ENCODE results near the gene HEXIM1. TPM values are rescaled to one million over a fixed set of nuclear protein-coding genes. Genes with fewer than 3 reads are reported as not detected.
A peak's percentile ranks its signal among the peaks of the same experiment; 100 is the strongest.

HEXIM1 gene
- total RNA-seq, 1 donor from 2014 or later, result 33.3 TPM

DNA sequence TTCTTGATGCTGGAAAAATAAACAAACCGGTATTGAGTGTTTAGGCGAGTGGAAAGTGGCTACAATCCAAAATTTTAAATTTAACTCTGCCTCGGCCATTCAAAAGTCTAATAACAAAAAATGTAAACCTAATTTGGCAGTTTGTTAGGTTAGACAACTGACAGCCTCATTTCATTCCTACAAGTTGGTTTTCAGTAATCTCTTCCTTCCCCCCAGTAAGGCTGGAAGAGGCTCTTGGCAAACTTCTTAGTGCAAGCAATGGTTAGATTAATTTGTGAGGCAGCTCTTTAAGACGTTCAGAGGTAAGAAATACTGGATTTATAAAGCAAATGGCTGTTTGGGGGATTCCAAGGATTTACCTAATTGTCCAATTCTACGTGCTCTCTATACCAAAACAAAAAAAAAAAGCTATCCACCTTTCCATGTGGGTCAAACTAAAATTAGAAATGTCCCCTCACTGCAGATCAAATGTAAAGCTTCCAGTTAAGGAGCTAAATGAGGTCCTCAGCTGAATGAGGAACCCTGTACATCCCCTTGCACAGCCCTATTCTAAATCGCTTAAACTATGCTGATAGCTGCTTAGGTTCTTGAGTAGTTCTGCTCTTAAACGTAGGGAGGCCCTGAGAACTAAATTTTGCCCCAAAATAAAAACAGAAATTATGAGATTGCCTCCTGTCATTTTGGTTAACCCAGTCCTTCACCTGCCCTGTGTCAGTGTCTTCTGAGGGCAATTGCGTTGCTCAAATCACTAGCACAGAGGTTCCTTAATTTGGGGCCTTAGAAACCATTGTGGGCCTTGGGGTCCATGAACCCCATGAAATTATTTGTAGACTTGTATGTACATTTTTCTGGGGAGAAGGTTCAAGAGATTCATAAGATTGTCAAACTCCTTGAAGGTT lies 2.9 kb downstream of the HEXIM1 start:
- peak overlapping the region; percentile 8 for H3K27ac Mint-ChIP-seq
- no peak for DNase-seq (ENCODE audit: low spot score, unreplicated experiment)
- H3K4me1 Mint-ChIP-seq (ENCODE audit: low read depth), result peaks cover 26% of the 10 kb centered on the region
- no peaks in the 10 kb centered on the region for H3K9me3 Mint-ChIP-seq (ENCODE audit: low read depth)
- TF ChIP-seq, protein P1, sequence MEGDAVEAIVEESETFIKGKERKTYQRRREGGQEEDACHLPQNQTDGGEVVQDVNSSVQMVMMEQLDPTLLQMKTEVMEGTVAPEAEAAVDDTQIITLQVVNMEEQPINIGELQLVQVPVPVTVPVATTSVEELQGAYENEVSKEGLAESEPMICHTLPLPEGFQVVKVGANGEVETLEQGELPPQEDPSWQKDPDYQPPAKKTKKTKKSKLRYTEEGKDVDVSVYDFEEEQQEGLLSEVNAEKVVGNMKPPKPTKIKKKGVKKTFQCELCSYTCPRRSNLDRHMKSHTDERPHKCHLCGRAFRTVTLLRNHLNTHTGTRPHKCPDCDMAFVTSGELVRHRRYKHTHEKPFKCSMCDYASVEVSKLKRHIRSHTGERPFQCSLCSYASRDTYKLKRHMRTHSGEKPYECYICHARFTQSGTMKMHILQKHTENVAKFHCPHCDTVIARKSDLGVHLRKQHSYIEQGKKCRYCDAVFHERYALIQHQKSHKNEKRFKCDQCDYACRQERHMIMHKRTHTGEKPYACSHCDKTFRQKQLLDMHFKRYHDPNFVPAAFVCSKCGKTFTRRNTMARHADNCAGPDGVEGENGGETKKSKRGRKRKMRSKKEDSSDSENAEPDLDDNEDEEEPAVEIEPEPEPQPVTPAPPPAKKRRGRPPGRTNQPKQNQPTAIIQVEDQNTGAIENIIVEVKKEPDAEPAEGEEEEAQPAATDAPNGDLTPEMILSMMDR (IDR thresholded peaks at IDR 0.05; ENCODE audit: unreplicated experiment), result no peak
- no peaks in the 10 kb centered on the region for H3K27me3 Mint-ChIP-seq
- H3K4me3 Mint-ChIP-seq (ENCODE audit: low read depth), result peak overlapping the region; percentile 60
- H3K36me3 Mint-ChIP-seq (ENCODE audit: insufficient read depth), result no peaks in the 10 kb centered on the region

DNA sequence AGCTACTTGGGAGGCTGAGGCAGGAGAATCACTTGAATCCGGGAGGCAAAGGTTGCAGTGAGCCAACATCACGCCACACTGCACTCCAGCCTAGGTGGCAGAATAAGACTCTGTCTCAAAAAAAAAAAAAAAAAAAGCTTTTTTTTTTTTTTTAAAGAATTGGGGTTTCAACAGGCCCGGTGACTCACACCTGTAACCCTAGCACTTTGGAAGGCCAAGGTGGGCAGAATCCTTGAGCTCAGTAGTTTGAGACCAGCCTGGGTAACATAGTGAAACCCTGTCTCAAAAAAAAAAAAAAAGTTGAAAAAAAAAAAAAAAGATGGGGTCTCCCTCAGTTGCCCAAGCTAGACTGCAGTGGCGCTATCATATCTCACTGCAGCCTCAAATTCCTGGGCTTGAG lies 6.8 kb downstream of the HEXIM1 start:
- peaks cover 1% of the 10 kb centered on the region for H3K36me3 Mint-ChIP-seq (ENCODE audit: insufficient read depth)
- H3K9me3 Mint-ChIP-seq (ENCODE audit: low read depth), result no peaks in the 10 kb centered on the region
- no peaks in the 10 kb centered on the region for H3K27me3 Mint-ChIP-seq
- TF ChIP-seq, protein P1 (IDR thresholded peaks at IDR 0.05; ENCODE audit: unreplicated experiment), result no peak
- peaks cover 37% of the 10 kb centered on the region for H3K4me1 Mint-ChIP-seq (ENCODE audit: low read depth)
- no peak overlapping the region for H3K4me3 Mint-ChIP-seq (ENCODE audit: low read depth)
- no peak for DNase-seq (ENCODE audit: low spot score, unreplicated experiment)
- H3K27ac Mint-ChIP-seq, result no peak overlapping the region

DNA sequence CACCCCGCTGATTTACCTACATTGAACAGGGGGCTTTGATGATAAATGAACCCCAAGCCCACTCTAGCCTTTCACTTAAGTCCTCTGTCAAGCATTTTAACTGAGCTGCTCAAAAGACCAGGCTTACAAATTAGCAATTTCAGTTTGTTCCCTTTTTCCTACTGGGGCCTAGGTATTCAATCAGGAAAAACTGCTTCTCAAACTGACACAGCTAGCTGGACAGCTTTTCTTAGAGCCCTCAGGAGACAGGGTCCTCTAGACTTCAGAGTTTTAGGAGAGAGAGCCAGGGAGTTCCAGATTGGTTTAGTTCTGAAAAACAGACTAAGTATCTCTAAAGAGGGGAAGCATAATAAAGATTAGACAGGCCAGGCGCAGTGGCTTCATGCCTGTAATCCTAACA lies 7.2 kb downstream of the HEXIM1 start:
- Mint-ChIP-seq H3K27ac (no peak overlapping the region), H3K36me3 (ENCODE audit: insufficient read depth) (peaks cover 1% of the 10 kb centered on the region), H3K27me3 (no peaks in the 10 kb centered on the region), H3K4me3 (ENCODE audit: low read depth) (no peak overlapping the region), H3K4me1 (ENCODE audit: low read depth) (peaks cover 37% of the 10 kb centered on the region), H3K9me3 (ENCODE audit: low read depth) (no peaks in the 10 kb centered on the region)
- no peak for DNase-seq (ENCODE audit: low spot score, unreplicated experiment)
- TF ChIP-seq, protein P1 (IDR thresholded peaks at IDR 0.05; ENCODE audit: unreplicated experiment), result no peak

- H3K27ac Mint-ChIP-seq, result no peak overlapping the region
- H3K27me3 Mint-ChIP-seq, result no peaks in the 10 kb centered on the region
- H3K4me1 Mint-ChIP-seq (ENCODE audit: low read depth), result peaks cover 32% of the 10 kb centered on the region
- DNase-seq (ENCODE audit: low spot score, unreplicated experiment), result no peak
- TF ChIP-seq, protein P1 (IDR thresholded peaks at IDR 0.05; ENCODE audit: unreplicated experiment), result no peak
- no peak overlapping the region for H3K4me3 Mint-ChIP-seq (ENCODE audit: low read depth)
- peaks cover 1% of the 10 kb centered on the region for H3K36me3 Mint-ChIP-seq (ENCODE audit: insufficient read depth)
- H3K9me3 Mint-ChIP-seq (ENCODE audit: low read depth), result no peaks in the 10 kb centered on the region
Measured at GRCh38 chr17:45156242-45156641, 8.0 kb downstream of the HEXIM1 start.

- no peaks in the 10 kb centered on the region for H3K9me3 Mint-ChIP-seq (ENCODE audit: low read depth)
- peak overlapping the region; percentile 99 for H3K27ac Mint-ChIP-seq
- peak overlapping the region; percentile 97 for H3K4me3 Mint-ChIP-seq (ENCODE audit: low read depth)
- TF ChIP-seq, protein P1 (IDR thresholded peaks at IDR 0.05; ENCODE audit: unreplicated experiment), result peak; percentile 53
- H3K27me3 Mint-ChIP-seq, result no peaks in the 10 kb centered on the region
- peaks cover 29% of the 10 kb centered on the region for H3K4me1 Mint-ChIP-seq (ENCODE audit: low read depth)
- DNase-seq (ENCODE audit: low spot score, unreplicated experiment), result peak; percentile 78
- peaks cover 6% of the 10 kb centered on the region for H3K36me3 Mint-ChIP-seq (ENCODE audit: insufficient read depth)
Measured at GRCh38 chr17:45160447-45161287, 12.4 kb downstream of the HEXIM1 start.
